SK-N-SH (cell line): ENCODE results near the gene KCNN1. TPM values are rescaled to one million over a fixed set of nuclear protein-coding genes. Genes with fewer than 3 reads are reported as not detected.

Experiments
- CTCF ChIA-PET: fragments of 300-600, 350-600 bp; formaldehyde crosslinking; extraction: SDS; loops from one replicate; lab custom pipeline; 2021; lab: Yijun Ruan, JAX
- POLR2A ChIA-PET: fragments of 350-600 bp; sonication (Branson Sonifier 250); formaldehyde crosslinking; extraction: SDS; loops from one replicate; lab custom pipeline; 2020; ENCODE audit warnings: antibody characterized with exemption, inconsistent platforms; lab: Yijun Ruan, JAX
- DNase-seq: peaks from one replicate; pipeline ENCODE4 v3.0.0; 2012
- H2AFZ ChIP-seq: fragments of 200-600 bp; sonication (generic); 2 replicates; pipeline ENCODE4 v1.8.1; 2016; ENCODE audit warnings: antibody characterized with exemption, mild to moderate bottlenecking, low read depth
- H3F3A ChIP-seq: fragments of 200-600 bp; sonication (generic); replicated peaks from 2 replicates; pipeline ENCODE3; 2016; ENCODE audit warnings: antibody characterized with exemption, mild to moderate bottlenecking; ENCODE audit not compliant: insufficient read depth
- H3K27ac ChIP-seq, 2 experiments: fragments of 200-500 bp in 1 of 2; fragments of 200-600 bp in 1 of 2; sonication (Bioruptor generic) in 1 of 2; sonication (generic), shearing (Covaris generic) in 1 of 2; 2 replicates each; pipeline versions ENCODE4 v1.5.1 to v1.6.1; 2014 to 2016; ENCODE audit warnings: low read depth in 2 of 2, inconsistent platforms in 1 of 2, low read length in 1 of 2, mild to moderate bottlenecking in 1 of 2, mixed read lengths in 1 of 2
- H3K27me3 ChIP-seq: fragments of 200-600 bp; sonication (generic), shearing (Covaris generic); 2 replicates; pipeline ENCODE4 v1.6.1; 2016; ENCODE audit warnings: mixed run types; ENCODE audit not compliant: insufficient read depth
- H3K36me3 ChIP-seq, 2 experiments: fragments of 200-500 bp in 1 of 2; fragments of 200-600 bp in 1 of 2; sonication (Bioruptor generic) in 1 of 2; sonication (generic) in 1 of 2; replicated peaks in 1 of 2; 2 replicates each; pipeline versions ENCODE3 to v1.5.1; 2014 to 2016; ENCODE audit warnings: low read length in 1 of 2, mild to moderate bottlenecking in 1 of 2; ENCODE audit not compliant: insufficient read depth in 2 of 2, control insufficient read depth in 1 of 2
- H3K4me1 ChIP-seq, 2 experiments: fragments of 200-500 bp in 1 of 2; fragments of 200-600 bp in 1 of 2; sonication (Bioruptor generic) in 1 of 2; sonication (generic), shearing (Covaris generic) in 1 of 2; 2 replicates each; pipeline versions ENCODE4 v1.5.1 to v1.6.1; 2014 to 2016; ENCODE audit warnings: low read depth in 1 of 2, low read length in 1 of 2, mixed run types in 1 of 2; ENCODE audit not compliant: insufficient read depth in 2 of 2, control insufficient read depth in 1 of 2
- H3K4me2 ChIP-seq: fragments of 200-600 bp; sonication (generic), shearing (Covaris generic); 2 replicates; pipeline ENCODE4 v1.6.1; 2017; ENCODE audit warnings: mixed run types
- H3K4me3 ChIP-seq, 2 experiments: fragments of 200-500 bp in 1 of 2; fragments of 200-600 bp in 1 of 2; sonication (Bioruptor generic) in 1 of 2; sonication (generic), shearing (Covaris generic) in 1 of 2; 2 replicates each; pipeline versions ENCODE4 v1.5.1 to v1.8.1; 2014 to 2016; ENCODE audit warnings: low read depth in 2 of 2, inconsistent platforms in 1 of 2, low read length in 1 of 2, mild to moderate bottlenecking in 1 of 2, mixed read lengths in 1 of 2, moderate library complexity in 1 of 2
- H3K79me2 ChIP-seq: fragments of 200-600 bp; sonication (generic); 2 replicates; pipeline ENCODE4 v1.8.1; 2017; ENCODE audit warnings: mild to moderate bottlenecking; ENCODE audit not compliant: insufficient read depth
- H3K9ac ChIP-seq: fragments of 200-600 bp; sonication (generic); 2 replicates; pipeline ENCODE4 v1.6.1; 2017; ENCODE audit warnings: mixed run types
- H3K9me2 ChIP-seq: fragments of 200-600 bp; sonication (generic); 2 replicates; pipeline ENCODE4 v1.6.1; 2017; ENCODE audit warnings: mixed run types
- H3K9me3 ChIP-seq: fragments of 200-600 bp; sonication (generic); 2 replicates; pipeline ENCODE4 v1.6.1; 2017; ENCODE audit warnings: mixed run types, mild to moderate bottlenecking, moderate library complexity
- H4K20me1 ChIP-seq: fragments of 200-600 bp; sonication (generic); 2 replicates; pipeline ENCODE4 v1.6.1; 2017; ENCODE audit warnings: mild to moderate bottlenecking, mixed run types; ENCODE audit not compliant: insufficient read depth
- EZH2phosphoT487 ChIP-seq: fragments of 200-600 bp; sonication (generic); IDR thresholded peaks from 2 replicates; pipeline ENCODE4 v1.6.1; 2017; ENCODE audit warnings: low read depth, mixed run types, mild to moderate bottlenecking, antibody characterized with exemption, moderate library complexity, borderline replicate concordance
- FOSL2 ChIP-seq: IDR thresholded peaks from 2 replicates; pipeline ENCODE4 v1.4.0; 2012; ENCODE audit warnings: low read depth, mild to moderate bottlenecking, moderate library complexity, borderline replicate concordance
- MXI1 ChIP-seq: IDR thresholded peaks from 2 replicates; pipeline ENCODE4 v1.6.1; 2012; ENCODE audit warnings: mild to moderate bottlenecking, low read depth, low read length, improper control_type of control experiment
- NRF1 ChIP-seq: IDR thresholded peaks from 2 replicates; pipeline ENCODE4 v1.6.1; 2012; ENCODE audit warnings: low read depth, mild to moderate bottlenecking, low read length
- POLR2AphosphoS5 ChIP-seq: IDR thresholded peaks from 2 replicates; pipeline ENCODE4 v1.6.1; 2012; ENCODE audit warnings: low read depth, low read length
- RCOR1 ChIP-seq: fragments of 150-350 bp; IDR thresholded peaks from 2 replicates; pipeline ENCODE4 v1.6.1; 2017; ENCODE audit warnings: antibody characterized with exemption, low read length
- SMC3 ChIP-seq: IDR thresholded peaks from 2 replicates; pipeline ENCODE4 v1.6.1; 2012; ENCODE audit warnings: low read depth, low read length, improper control_type of control experiment
- TAF1 ChIP-seq: IDR thresholded peaks from 2 replicates; pipeline ENCODE4 v1.6.1; 2012; ENCODE audit warnings: low read depth, mild to moderate bottlenecking, low read length, moderate library complexity, borderline replicate concordance
- YY1 ChIP-seq: IDR thresholded peaks from 2 replicates; pipeline ENCODE4 v1.4.0; 2012; ENCODE audit warnings: low read depth, mild to moderate bottlenecking
- WGBS: methylation state at CpG from one replicate; pipeline ENCODE4 v1.1.6; 2017; ENCODE audit warnings: low lambda C conversion rate; 5-methylcytosine and 5-hydroxymethylcytosine counted together
- polyA plus RNA-seq, 3 experiments: library from polyadenylated mRNA; depleted of rRNA; stranded (reverse); fragments of >200 nt; gene quantifications; 2 replicates each; pipeline ENCODE4 v1.2.3, GENCODE V29; 2012
- TF ChIP-seq, protein P1 (sequence below): IDR thresholded peaks from 2 replicates; pipeline ENCODE4; 2012
- TF ChIP-seq, protein P2 (sequence below): IDR thresholded peaks from 2 replicates; pipeline ENCODE4 v1.4.0; 2012; ENCODE audit warnings: low read depth, borderline replicate concordance
- TF ChIP-seq, protein P3 (sequence below): IDR thresholded peaks from 2 replicates; pipeline ENCODE4 v1.4.0; 2012; ENCODE audit warnings: low read depth
- TF ChIP-seq, protein P4 (sequence below): fragments of 200-600 bp; sonication (generic); IDR thresholded peaks from 2 replicates; pipeline ENCODE4 v1.6.1; 2017; ENCODE audit warnings: antibody characterized with exemption, mild to moderate bottlenecking, moderate library complexity
- TF ChIP-seq, protein P5 (sequence below): IDR thresholded peaks from 2 replicates; pipeline ENCODE4 v1.4.0; 2012; ENCODE audit warnings: low read depth, borderline replicate concordance
- TF ChIP-seq, protein P6 (sequence below): IDR thresholded peaks from 2 replicates; pipeline ENCODE4 v1.6.1; 2012; ENCODE audit warnings: mild to moderate bottlenecking, low read depth, low read length, moderate library complexity

KCNN1 gene
- polyA plus RNA-seq, 1 of the 3 experiments (the other 2 are of a cell fraction) = 3.6 TPM

DNA sequence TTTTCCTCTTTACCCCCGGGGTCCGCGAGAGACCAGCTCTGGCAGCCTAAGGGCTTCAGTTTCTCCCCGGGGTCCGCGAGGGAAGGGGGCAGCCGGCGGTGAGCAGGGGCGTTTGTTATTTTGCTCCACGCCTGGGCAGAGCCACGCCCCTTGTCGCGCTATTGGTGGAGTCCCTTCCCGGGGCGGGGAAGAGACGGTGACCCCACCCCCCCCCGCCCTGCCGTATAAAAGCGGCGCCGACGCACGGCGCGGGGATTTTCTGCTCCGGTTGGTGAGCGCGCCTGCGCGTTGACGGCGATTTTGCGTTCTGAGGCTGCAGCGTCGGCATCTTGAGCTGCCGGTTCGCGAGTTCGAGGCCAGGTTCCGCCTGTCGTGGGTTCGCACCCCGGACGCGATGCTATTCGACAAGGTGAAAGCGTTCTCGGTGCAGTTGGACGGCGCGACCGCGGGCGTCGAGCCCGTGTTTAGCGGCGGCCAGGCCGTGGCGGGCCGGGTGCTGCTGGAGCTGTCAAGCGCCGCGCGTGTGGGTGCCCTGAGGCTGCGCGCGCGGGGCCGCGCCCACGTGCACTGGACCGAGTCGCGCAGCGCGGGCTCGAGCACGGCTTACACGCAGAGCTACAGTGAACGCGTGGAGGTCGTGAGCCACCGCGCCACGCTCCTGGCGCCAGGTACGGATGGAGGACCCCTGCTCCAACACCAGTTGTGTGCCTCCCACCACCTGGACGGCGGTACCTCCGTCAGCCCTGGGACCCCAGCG lies 41.2 kb downstream of the KCNN1 start, which contains the start of gene ARRDC2:
TSS of gene ARRDC2 (plus strand) at position 254 of the 757 bp plus-strand sequence. CDS start at position 395, 141 bp downstream.
- CTCF ChIA-PET = interaction anchor here (0.7 to 5.6 kb wide), 29 partner anchors 11 to 246 kb away, joined by 3 to 118 read pairs (median 4); partner anchors contain the start of genes CCDC124, RAB3A and SLC5A5
- DNase-seq = peak; percentile 100
- Histone ChIP-seq H3K4me2 (peak within 1 kb of the TSS; percentile 99), H3K9me2 (no peaks in the 10 kb centered on the region), H4K20me1 (no peaks in the 10 kb centered on the region), H2AFZ (peak within 1 kb of the TSS; percentile 67; the same call in 1 of the 2 replicates), H3K4me1 (peaks cover 6 to 13% of the 10 kb centered on the region in 2 experiments; a peak in 2 of 4 replicates), H3K27ac (peak within 1 kb of the TSS in 1 of 2 experiments; percentile 42; a peak in 3 of 4 replicates), H3K9me3 (no peaks in the 10 kb centered on the region), H3K27me3 (no peaks in the 10 kb centered on the region), H3F3A (peaks cover 7% of the 10 kb centered on the region), H3K79me2 (no peaks in the 10 kb centered on the region), H3K36me3 (peaks cover 5 to 11% of the 10 kb centered on the region in 2 experiments), H3K9ac (peak within 1 kb of the TSS; percentile 40; the same call in 1 of the 2 replicates), H3K4me3 (peak within 1 kb of the TSS; percentile 47 to 73)
- TF ChIP-seq SMC3 (no peak), EZH2phosphoT487 (no peak), POLR2AphosphoS5 (peak; percentile 41; the same call in 1 of the 2 replicates), RCOR1 (peak; percentile 68), TAF1 (no peak), FOSL2 (no peak), NRF1 (peak; percentile 70), YY1 (no peak), MXI1 (no peak)
- TF ChIP-seq, protein P1, sequence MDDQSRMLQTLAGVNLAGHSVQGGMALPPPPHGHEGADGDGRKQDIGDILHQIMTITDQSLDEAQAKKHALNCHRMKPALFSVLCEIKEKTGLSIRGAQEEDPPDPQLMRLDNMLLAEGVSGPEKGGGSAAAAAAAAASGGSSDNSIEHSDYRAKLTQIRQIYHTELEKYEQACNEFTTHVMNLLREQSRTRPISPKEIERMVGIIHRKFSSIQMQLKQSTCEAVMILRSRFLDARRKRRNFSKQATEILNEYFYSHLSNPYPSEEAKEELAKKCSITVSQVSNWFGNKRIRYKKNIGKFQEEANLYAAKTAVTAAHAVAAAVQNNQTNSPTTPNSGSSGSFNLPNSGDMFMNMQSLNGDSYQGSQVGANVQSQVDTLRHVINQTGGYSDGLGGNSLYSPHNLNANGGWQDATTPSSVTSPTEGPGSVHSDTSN = no peak
- TF ChIP-seq, protein P2, sequence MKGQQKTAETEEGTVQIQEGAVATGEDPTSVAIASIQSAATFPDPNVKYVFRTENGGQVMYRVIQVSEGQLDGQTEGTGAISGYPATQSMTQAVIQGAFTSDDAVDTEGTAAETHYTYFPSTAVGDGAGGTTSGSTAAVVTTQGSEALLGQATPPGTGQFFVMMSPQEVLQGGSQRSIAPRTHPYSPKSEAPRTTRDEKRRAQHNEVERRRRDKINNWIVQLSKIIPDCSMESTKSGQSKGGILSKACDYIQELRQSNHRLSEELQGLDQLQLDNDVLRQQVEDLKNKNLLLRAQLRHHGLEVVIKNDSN = no peak
- TF ChIP-seq, protein P3, sequence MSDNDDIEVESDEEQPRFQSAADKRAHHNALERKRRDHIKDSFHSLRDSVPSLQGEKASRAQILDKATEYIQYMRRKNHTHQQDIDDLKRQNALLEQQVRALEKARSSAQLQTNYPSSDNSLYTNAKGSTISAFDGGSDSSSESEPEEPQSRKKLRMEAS = no peak
- TF ChIP-seq, protein P4, sequence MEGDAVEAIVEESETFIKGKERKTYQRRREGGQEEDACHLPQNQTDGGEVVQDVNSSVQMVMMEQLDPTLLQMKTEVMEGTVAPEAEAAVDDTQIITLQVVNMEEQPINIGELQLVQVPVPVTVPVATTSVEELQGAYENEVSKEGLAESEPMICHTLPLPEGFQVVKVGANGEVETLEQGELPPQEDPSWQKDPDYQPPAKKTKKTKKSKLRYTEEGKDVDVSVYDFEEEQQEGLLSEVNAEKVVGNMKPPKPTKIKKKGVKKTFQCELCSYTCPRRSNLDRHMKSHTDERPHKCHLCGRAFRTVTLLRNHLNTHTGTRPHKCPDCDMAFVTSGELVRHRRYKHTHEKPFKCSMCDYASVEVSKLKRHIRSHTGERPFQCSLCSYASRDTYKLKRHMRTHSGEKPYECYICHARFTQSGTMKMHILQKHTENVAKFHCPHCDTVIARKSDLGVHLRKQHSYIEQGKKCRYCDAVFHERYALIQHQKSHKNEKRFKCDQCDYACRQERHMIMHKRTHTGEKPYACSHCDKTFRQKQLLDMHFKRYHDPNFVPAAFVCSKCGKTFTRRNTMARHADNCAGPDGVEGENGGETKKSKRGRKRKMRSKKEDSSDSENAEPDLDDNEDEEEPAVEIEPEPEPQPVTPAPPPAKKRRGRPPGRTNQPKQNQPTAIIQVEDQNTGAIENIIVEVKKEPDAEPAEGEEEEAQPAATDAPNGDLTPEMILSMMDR = no peak
- TF ChIP-seq, protein P5, sequence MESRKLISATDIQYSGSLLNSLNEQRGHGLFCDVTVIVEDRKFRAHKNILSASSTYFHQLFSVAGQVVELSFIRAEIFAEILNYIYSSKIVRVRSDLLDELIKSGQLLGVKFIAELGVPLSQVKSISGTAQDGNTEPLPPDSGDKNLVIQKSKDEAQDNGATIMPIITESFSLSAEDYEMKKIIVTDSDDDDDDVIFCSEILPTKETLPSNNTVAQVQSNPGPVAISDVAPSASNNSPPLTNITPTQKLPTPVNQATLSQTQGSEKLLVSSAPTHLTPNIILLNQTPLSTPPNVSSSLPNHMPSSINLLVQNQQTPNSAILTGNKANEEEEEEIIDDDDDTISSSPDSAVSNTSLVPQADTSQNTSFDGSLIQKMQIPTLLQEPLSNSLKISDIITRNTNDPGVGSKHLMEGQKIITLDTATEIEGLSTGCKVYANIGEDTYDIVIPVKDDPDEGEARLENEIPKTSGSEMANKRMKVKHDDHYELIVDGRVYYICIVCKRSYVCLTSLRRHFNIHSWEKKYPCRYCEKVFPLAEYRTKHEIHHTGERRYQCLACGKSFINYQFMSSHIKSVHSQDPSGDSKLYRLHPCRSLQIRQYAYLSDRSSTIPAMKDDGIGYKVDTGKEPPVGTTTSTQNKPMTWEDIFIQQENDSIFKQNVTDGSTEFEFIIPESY = no peak
- TF ChIP-seq, protein P6, sequence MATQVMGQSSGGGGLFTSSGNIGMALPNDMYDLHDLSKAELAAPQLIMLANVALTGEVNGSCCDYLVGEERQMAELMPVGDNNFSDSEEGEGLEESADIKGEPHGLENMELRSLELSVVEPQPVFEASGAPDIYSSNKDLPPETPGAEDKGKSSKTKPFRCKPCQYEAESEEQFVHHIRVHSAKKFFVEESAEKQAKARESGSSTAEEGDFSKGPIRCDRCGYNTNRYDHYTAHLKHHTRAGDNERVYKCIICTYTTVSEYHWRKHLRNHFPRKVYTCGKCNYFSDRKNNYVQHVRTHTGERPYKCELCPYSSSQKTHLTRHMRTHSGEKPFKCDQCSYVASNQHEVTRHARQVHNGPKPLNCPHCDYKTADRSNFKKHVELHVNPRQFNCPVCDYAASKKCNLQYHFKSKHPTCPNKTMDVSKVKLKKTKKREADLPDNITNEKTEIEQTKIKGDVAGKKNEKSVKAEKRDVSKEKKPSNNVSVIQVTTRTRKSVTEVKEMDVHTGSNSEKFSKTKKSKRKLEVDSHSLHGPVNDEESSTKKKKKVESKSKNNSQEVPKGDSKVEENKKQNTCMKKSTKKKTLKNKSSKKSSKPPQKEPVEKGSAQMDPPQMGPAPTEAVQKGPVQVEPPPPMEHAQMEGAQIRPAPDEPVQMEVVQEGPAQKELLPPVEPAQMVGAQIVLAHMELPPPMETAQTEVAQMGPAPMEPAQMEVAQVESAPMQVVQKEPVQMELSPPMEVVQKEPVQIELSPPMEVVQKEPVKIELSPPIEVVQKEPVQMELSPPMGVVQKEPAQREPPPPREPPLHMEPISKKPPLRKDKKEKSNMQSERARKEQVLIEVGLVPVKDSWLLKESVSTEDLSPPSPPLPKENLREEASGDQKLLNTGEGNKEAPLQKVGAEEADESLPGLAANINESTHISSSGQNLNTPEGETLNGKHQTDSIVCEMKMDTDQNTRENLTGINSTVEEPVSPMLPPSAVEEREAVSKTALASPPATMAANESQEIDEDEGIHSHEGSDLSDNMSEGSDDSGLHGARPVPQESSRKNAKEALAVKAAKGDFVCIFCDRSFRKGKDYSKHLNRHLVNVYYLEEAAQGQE = no peak
- POLR2A ChIA-PET = interaction anchor here (0.9 kb wide), 1 partner anchor 149 kb away, joined by 3 read pairs; the partner anchor contains the start of gene RPL18A
- 44% methylated on average over 16 of the region's 92 CpGs for WGBS
